Muscle layer of duodenum (tissue), 2 donors: ENCODE results near the gene DOK4.

Source experiments
- H3K27ac ChIP-seq: one replicate; pipeline ENCODE4 v1.7.0; 2013; ENCODE audit warnings: mild to moderate bottlenecking, low read length
- H3K27me3 ChIP-seq: one replicate; pipeline ENCODE4 v1.7.0; 2013; ENCODE audit warnings: low read depth, mild to moderate bottlenecking, control low read depth, low read length
- H3K36me3 ChIP-seq, 2 donors: one replicate each; pipeline ENCODE4 v1.7.0; 2013; ENCODE audit warnings: low read length in 2 of 2, control low read depth in 1 of 2, mild to moderate bottlenecking in 1 of 2; ENCODE audit not compliant: insufficient read depth in 2 of 2, control insufficient read depth in 1 of 2
- H3K4me1 ChIP-seq, 2 donors: one replicate each; pipeline ENCODE4 v1.7.0; 2013; ENCODE audit warnings: low read length in 2 of 2, mild to moderate bottlenecking in 2 of 2, control low read depth in 1 of 2, moderate library complexity in 1 of 2; ENCODE audit not compliant: insufficient read depth in 2 of 2, control insufficient read depth in 1 of 2
- H3K4me3 ChIP-seq, 2 donors: one replicate each; pipeline ENCODE4 v1.7.0; 2013; ENCODE audit warnings: low read length in 2 of 2, low read depth in 1 of 2, mild to moderate bottlenecking in 1 of 2
- H3K9me3 ChIP-seq, 2 donors: one replicate each; pipeline ENCODE4 v1.7.0; 2013; ENCODE audit warnings: low read length in 2 of 2, control low read depth in 1 of 2, mild to moderate bottlenecking in 1 of 2; ENCODE audit not compliant: control insufficient read depth in 1 of 2
- donor health status: healthy.

Gene DOK4

GRCh38 chr16:57473176-57473840 lies 13.0 kb downstream of the DOK4 start:
- peaks cover 51 to 63% of the 10 kb centered on the region in 2 donors for H3K36me3 ChIP-seq
- H3K4me3 ChIP-seq: no peak overlapping the region
- H3K4me1 ChIP-seq: peaks cover 6 to 9% of the 10 kb centered on the region in 2 donors
- no peaks in the 10 kb centered on the region for H3K27me3 ChIP-seq
- H3K9me3 ChIP-seq: no peaks in the 10 kb centered on the region
- no peak overlapping the region for H3K27ac ChIP-seq

- H3K9me3 ChIP-seq: no peaks in the 10 kb centered on the region
These were observed 13.6 kb downstream of the DOK4 start for GRCh38 chr16:57472665-57473060.

GRCh38 chr16:57471852-57472664 lies 14.2 kb downstream of the DOK4 start:
- peaks cover 62 to 74% of the 10 kb centered on the region in 2 donors for H3K36me3 ChIP-seq
- no peak overlapping the region for H3K4me3 ChIP-seq
- H3K27me3 ChIP-seq: no peaks in the 10 kb centered on the region
- H3K4me1 ChIP-seq: peaks cover 6 to 9% of the 10 kb centered on the region in 2 donors
- no peak overlapping the region for H3K27ac ChIP-seq
- H3K9me3 ChIP-seq: no peaks in the 10 kb centered on the region

More at GRCh38 chr16:57472665-57473060, 13.6 kb downstream of the DOK4 start:
- Histone ChIP-seq H3K4me3 (no peak overlapping the region), H3K4me1 (peaks cover 6 to 9% of the 10 kb centered on the region in 2 donors), H3K27me3 (no peaks in the 10 kb centered on the region), H3K27ac (no peak overlapping the region), H3K36me3 (peaks cover 58 to 69% of the 10 kb centered on the region in 2 donors)

GRCh38 chr16:57471209-57471608 lies 15.1 kb downstream of the DOK4 start:
- Histone ChIP-seq H3K9me3 (no peaks in the 10 kb centered on the region), H3K4me1 (peaks cover 2 to 9% of the 10 kb centered on the region in 2 donors), H3K27ac (no peak overlapping the region), H3K36me3 (peaks cover 67 to 79% of the 10 kb centered on the region in 2 donors), H3K27me3 (no peaks in the 10 kb centered on the region), H3K4me3 (no peak overlapping the region)

GRCh38 chr16:57470711-57471110 lies 15.6 kb downstream of the DOK4 start:
- no peak overlapping the region for H3K4me3 ChIP-seq
- peaks cover 72 to 84% of the 10 kb centered on the region in 2 donors for H3K36me3 ChIP-seq
- H3K27me3 ChIP-seq: no peaks in the 10 kb centered on the region
- H3K27ac ChIP-seq: no peak overlapping the region
- H3K4me1 ChIP-seq: peaks cover 0 to 9% of the 10 kb centered on the region in 2 donors
- H3K9me3 ChIP-seq: no peaks in the 10 kb centered on the region

GRCh38 chr16:57469917-57470470 lies 16.3 kb downstream of the DOK4 start:
- peaks cover 75 to 91% of the 10 kb centered on the region in 2 donors for H3K36me3 ChIP-seq
- peaks cover 2 to 9% of the 10 kb centered on the region in 2 donors for H3K4me1 ChIP-seq
- H3K9me3 ChIP-seq: no peaks in the 10 kb centered on the region
- H3K4me3 ChIP-seq: no peak overlapping the region
- H3K27me3 ChIP-seq: no peaks in the 10 kb centered on the region
- no peak overlapping the region for H3K27ac ChIP-seq

GRCh38 chr16:57469046-57469445 lies 17.2 kb downstream of the DOK4 start:
- no peaks in the 10 kb centered on the region for H3K9me3 ChIP-seq
- H3K4me1 ChIP-seq: peaks cover 9% of the 10 kb centered on the region in 2 donors
- no peak overlapping the region for H3K4me3 ChIP-seq
- H3K27me3 ChIP-seq: no peaks in the 10 kb centered on the region
- H3K27ac ChIP-seq: no peak overlapping the region
- peaks cover 74 to 88% of the 10 kb centered on the region in 2 donors for H3K36me3 ChIP-seq

- H3K36me3 ChIP-seq: peaks cover 74 to 81% of the 10 kb centered on the region in 2 donors
These were observed 17.9 kb downstream of the DOK4 start for GRCh38 chr16:57468346-57468745.

GRCh38 chr16:57464523-57464922 lies 21.8 kb downstream of the DOK4 start:
- Histone ChIP-seq H3K27me3 (no peaks in the 10 kb centered on the region), H3K27ac (no peak overlapping the region), H3K36me3 (peaks cover 56 to 61% of the 10 kb centered on the region in 2 donors), H3K9me3 (no peaks in the 10 kb centered on the region), H3K4me1 (peaks cover 0 to 20% of the 10 kb centered on the region in 2 donors), H3K4me3 (no peak overlapping the region)

More at GRCh38 chr16:57468346-57468745, 17.9 kb downstream of the DOK4 start:
- Histone ChIP-seq H3K27ac (no peak overlapping the region), H3K9me3 (no peaks in the 10 kb centered on the region), H3K27me3 (no peaks in the 10 kb centered on the region), H3K4me1 (peaks cover 9 to 16% of the 10 kb centered on the region in 2 donors), H3K4me3 (no peak overlapping the region)

- H3K4me3 ChIP-seq: peak overlapping the region; percentile 90 to 94
- peaks cover 50 to 61% of the 10 kb centered on the region in 2 donors for H3K36me3 ChIP-seq
- no peaks in the 10 kb centered on the region for H3K9me3 ChIP-seq
- H3K27me3 ChIP-seq: no peaks in the 10 kb centered on the region
- H3K27ac ChIP-seq: peak overlapping the region; percentile 37
- H3K4me1 ChIP-seq: peaks cover 0 to 20% of the 10 kb centered on the region in 2 donors
These were observed 23.3 kb downstream of the DOK4 start for GRCh38 chr16:57462978-57463362.
